Measurements from ENCODE around the gene SLC25A25. TPM values are rescaled to one million over a fixed set of nuclear protein-coding genes. Genes with fewer than 3 reads are reported as not detected.

SLC25A25 gene
- total RNA-seq (2022; extraction: Qiagen RNA extraction) = 7.6 to 8.9 TPM (median 8.7 TPM) in 5 replicates

DNA sequence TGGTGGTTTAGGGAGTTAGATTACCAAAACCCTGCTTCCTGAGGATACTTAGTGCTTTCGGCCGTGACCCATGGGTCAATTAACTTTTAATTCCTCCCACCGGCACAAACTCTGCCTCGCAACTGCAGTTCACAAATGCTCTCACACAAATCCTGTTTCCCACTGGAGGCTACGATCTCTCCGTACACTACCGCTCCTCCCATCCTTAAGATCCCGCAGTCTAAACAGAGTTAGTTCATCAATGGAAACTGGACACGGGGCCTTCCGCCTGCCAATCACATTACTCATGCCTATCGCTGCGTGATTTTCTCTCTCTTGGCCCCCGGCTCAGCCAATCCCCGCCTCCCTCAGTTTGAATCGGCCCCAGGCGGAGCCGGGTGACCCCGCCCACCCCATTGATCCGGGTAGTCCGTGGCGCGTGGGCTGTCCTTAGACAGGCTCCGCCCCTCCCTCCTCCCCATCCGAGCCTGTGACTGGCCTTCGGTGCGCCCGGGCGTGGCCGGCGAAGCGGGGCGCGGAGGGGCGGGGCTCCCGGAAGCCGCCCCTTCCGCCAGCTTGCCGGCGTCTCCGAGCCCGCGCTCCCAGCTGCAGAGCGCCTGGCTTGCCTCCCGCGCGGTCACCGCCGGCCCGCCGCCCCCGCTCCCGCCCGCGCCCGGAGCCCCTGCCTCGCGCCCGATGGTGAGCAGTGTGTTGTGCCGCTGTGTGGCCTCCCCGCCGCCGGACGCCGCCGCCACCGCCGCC lies at the start of gene SLC25A25:
Gene SLC25A25 (plus strand): TSS at position 588 of the 741 bp plus-strand sequence. CDS start 88 bp downstream, at position 676.

DNA sequence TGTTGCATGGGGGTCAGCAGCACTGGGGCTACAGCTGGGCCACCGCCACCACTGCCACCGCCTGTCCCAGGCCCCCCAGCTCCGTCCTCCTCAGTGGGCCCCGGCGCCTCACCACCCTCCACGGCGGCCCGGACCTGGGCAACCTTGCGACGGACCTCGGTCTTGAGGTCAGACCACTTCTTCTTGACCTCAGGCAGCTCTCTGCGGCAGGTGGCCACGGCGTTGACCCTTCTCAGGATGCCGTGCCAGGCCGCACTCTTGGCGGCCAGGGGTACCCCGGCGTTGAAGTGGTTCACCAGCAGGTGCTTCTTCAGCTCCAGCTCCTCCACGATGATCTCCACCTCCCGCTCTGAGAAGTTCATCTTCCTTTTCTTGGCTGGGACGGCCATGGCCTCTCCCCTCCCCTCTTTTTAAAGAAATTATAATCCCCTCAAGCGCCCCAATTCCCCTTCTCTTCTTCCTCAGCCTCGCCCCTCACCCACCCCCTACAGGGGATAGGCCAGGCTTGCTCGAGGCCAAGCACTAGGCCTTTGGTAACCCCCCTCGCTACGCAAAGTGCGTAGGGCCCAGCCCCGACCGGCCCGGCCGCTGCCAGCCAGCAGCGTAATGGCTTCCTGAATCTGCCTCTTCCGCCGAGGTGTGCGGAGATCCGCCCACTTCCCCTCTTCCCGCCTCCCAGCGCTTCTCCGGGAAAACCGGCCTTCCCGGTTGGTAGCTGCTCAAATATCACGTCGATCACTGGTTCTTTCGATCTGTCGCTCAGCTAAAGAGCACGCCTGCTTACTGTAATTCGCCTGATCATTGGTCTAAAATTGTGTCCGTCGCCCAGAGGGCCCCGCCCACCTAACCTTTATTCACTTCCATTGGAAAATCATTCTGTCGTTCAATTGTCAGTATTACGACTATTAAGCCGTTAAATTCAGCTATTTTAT lies 1.1 kb upstream of the SLC25A25 start, which contains the start of gene NAIF1:
Gene NAIF1 (minus strand): TSS at position 608 of the 932 bp plus-strand sequence. CDS start 219 bp downstream, at position 389.

DNA sequence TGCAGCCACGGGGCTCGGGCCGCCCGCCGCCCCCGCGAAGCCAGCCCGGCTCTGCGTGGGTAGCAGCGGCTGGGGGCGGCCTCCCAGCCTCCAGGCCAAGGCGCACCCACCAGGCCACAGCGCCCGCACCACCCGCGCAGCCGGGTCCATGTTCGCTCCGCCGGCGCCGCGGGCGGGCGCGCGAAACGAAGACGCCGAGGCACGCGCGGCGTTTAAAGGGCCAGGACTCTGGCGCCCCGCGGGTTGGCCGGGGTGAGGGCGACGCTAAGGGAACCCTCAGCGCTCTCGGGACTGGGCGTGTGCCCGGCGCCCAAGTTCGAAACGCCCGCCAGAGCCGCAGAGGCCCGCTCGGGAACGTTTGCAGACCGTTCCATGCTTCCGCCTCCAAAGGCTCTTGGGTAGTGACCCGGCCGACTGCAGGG lies 59.5 kb downstream of the SLC25A25 start, which contains the start of gene PTGES2:
Gene PTGES2 (minus strand): TSS at position 162 of the 422 bp plus-strand sequence. CDS start 12 bp downstream, at position 150.

DNA sequence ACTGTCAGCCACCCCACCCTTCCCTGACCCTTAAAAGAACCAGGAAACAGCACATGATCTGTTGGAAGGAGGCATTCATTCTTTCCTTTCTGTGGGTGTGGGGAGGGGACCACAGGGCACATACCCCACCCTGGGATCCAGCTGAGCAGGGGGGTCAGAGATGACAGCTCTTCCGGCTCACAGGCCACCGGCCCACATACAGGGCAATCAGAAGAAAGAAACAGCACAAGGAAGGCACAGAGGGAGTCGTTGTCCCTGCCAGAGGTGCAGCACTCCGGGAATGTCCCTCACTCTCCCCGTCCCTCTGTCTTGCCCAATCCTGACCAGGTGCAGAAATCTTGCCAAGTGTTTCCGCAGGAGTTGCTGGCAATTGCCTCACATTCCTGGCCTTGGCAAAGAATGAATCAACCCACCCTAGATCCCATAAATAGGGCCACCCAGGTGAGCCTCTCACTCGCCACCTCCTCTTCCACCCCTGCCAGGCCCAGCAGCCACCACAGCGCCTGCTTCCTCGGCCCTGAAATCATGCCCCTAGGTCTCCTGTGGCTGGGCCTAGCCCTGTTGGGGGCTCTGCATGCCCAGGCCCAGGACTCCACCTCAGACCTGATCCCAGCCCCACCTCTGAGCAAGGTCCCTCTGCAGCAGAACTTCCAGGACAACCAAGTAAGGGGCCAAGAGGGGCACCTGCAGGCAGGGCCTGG lies 81.1 kb downstream of the SLC25A25 start, which contains the start of gene LCN2:
Gene LCN2 (plus strand): TSS at position 453 of the 701 bp plus-strand sequence. CDS start 73 bp downstream, at position 526.

Other genes starting within 250 kb of the SLC25A25 start
- 0.10 to 0.15 TPM (median 0.13 TPM) in 5 replicates for gene ENG, start 213.6 kb upstream of the SLC25A25 start, total RNA-seq (2022; extraction: Qiagen RNA extraction)
- 40.5 to 83.7 TPM (median 75.3 TPM) in 5 replicates for gene AK1, start 190.6 kb upstream of the SLC25A25 start, total RNA-seq (2022; extraction: Qiagen RNA extraction)
- 18.7 to 22.7 TPM (median 22.1 TPM) in 5 replicates for gene ST6GALNAC6, start 168.6 kb upstream of the SLC25A25 start, total RNA-seq (2022; extraction: Qiagen RNA extraction)
- 14.2 to 16.2 TPM (median 15.7 TPM) in 5 replicates for gene ST6GALNAC4, start 151.2 kb upstream of the SLC25A25 start, total RNA-seq (2022; extraction: Qiagen RNA extraction)
- 1.1 to 2.4 TPM (median 1.8 TPM) in 5 replicates for gene PIP5KL1, start 137.5 kb upstream of the SLC25A25 start, total RNA-seq (2022; extraction: Qiagen RNA extraction)
- 32.7 to 43.3 TPM (median 42.9 TPM) in 5 replicates for gene DPM2, start 130.4 kb upstream of the SLC25A25 start, total RNA-seq (2022; extraction: Qiagen RNA extraction)
- 36.3 to 51.9 TPM (median 38.3 TPM) in 5 replicates for gene EEIG1, start 87.2 kb upstream of the SLC25A25 start, total RNA-seq (2022; extraction: Qiagen RNA extraction)
- gene NAIF1, start 912 bp upstream of the SLC25A25 start, total RNA-seq (2022; extraction: Qiagen RNA extraction) = 4.8 to 8.0 TPM (median 7.0 TPM) in 5 replicates
- 78.5 to 99.8 TPM (median 99.1 TPM) in 5 replicates for gene PTGES2, start 59.5 kb downstream of the SLC25A25 start, total RNA-seq (2022; extraction: Qiagen RNA extraction)
- gene LCN2, start 81.2 kb downstream of the SLC25A25 start, total RNA-seq (2022; extraction: Qiagen RNA extraction) = 3.3 to 6.9 TPM (median 3.6 TPM) in 5 replicates
- 39.5 to 74.4 TPM (median 67.3 TPM) in 5 replicates for gene BBLN, start 92.0 kb downstream of the SLC25A25 start, total RNA-seq (2022; extraction: Qiagen RNA extraction)
- 64.7 to 91.5 TPM (median 81.8 TPM) in 5 replicates for gene CIZ1, start 123.3 kb downstream of the SLC25A25 start, total RNA-seq (2022; extraction: Qiagen RNA extraction)
- gene DNM1, start 135.1 kb downstream of the SLC25A25 start, total RNA-seq (2022; extraction: Qiagen RNA extraction) = 78.9 to 89.5 TPM (median 83.5 TPM) in 5 replicates
- gene GOLGA2, start 207.8 kb downstream of the SLC25A25 start, total RNA-seq (2022; extraction: Qiagen RNA extraction) = 43.1 to 47.7 TPM (median 46.4 TPM) in 5 replicates
- gene SWI5, start 208.0 kb downstream of the SLC25A25 start, total RNA-seq (2022; extraction: Qiagen RNA extraction) = 36.5 to 45.8 TPM (median 43.0 TPM) in 5 replicates

Data from A549 treated with AZD2906 at 1 μM for 4 hours (cell line).